ENCODE results near the gene HECW1. TPM values are rescaled to one million over a fixed set of nuclear protein-coding genes. Genes with fewer than 3 reads are reported as not detected.
"Not testable (repeated sequence)": the region's sequence is repeated elsewhere in the genome, so short reads cannot be mapped to it uniquely, and the experiment has no call there.

Gene HECW1
- total and polyA plus RNA-seq, 2 donors (not counting 1 experiment from before 2014, with no cell fraction given), result not detected

- intact Hi-C loops (cut with micrococcal nuclease), result no loop called here
- Histone ChIP-seq H3K4me3 (ENCODE audit: control extremely low read depth in 1 of 5, extremely low read depth in 1 of 5, insufficient read depth in 1 of 5, low read depth in 2 of 5, low read length in 4 of 5) (no peak overlapping the region), H3K4me1 (ENCODE audit: control insufficient read depth in 2 of 2, insufficient read depth in 2 of 2, low read length in 2 of 2) (no peaks in the 10 kb centered on the region), H4K20me1 (ENCODE audit: control insufficient read depth, insufficient read depth, low read length, poor library complexity, severe bottlenecking) (no peaks in the 10 kb centered on the region), H3K27ac (ENCODE audit: low read length in 2 of 2) (no peak overlapping the region), H3K9me3 (ENCODE audit: control extremely low read depth in 1 of 3, control insufficient read depth in 2 of 3, insufficient read depth in 1 of 3, low read length in 2 of 3) (no peaks in the 10 kb centered on the region), H3K27me3 (replicated peaks in 1 of 4; ENCODE audit: control extremely low read depth in 1 of 4, control insufficient read depth in 3 of 4, insufficient read depth in 4 of 4, low read length in 3 of 4) (peaks cover 0 to under 1% (median 0%) of the 10 kb centered on the region in 4 experiments), H3K9ac (ENCODE audit: low read length) (no peak overlapping the region), H3K79me2 (ENCODE audit: control insufficient read depth, insufficient read depth, low read length) (no peaks in the 10 kb centered on the region), H3K4me2 (replicated peaks; ENCODE audit: low read depth, low read length, poor library complexity, severe bottlenecking) (no peak overlapping the region), H2AFZ (ENCODE audit: insufficient read depth, low read depth, low read length, poor library complexity, severe bottlenecking) (no peak overlapping the region), H3K36me3 (replicated peaks in 1 of 2; ENCODE audit: control extremely low read depth in 1 of 2, control insufficient read depth in 1 of 2, extremely low read depth in 1 of 2, insufficient read depth in 2 of 2, low read length in 1 of 2) (no peaks in the 10 kb centered on the region)
- ChIA-PET CTCF (no interaction called here), POLR2A (no interaction called here)
- peaks cover 17% of the 10 kb centered on the region for H3K27me3 Mint-ChIP-seq
- no peak for ATAC-seq (ENCODE audit: low read depth)
- no peaks in the 10 kb centered on the region for H3K4me1 Mint-ChIP-seq
- 86% methylated on average over 1 of the region's 2 CpGs for WGBS (ENCODE audit: insufficient coverage)
- H3K4me3 Mint-ChIP-seq, result no peak overlapping the region
- H3K9me3 Mint-ChIP-seq (ENCODE audit: insufficient read depth), result no peaks in the 10 kb centered on the region
- H3K27ac Mint-ChIP-seq, result no peak overlapping the region
- DNase-seq, result no peak
- TF ChIP-seq CTCF (IDR thresholded peaks at IDR 0.05), result no peak
- TF ChIP-seq EZH2 (IDR thresholded peaks at IDR 0.05; ENCODE audit: borderline replicate concordance, insufficient read depth, low read depth, low read length, poor library complexity, severe bottlenecking), result no peak
Measured at GRCh38 chr7:43136064-43136463, 23.6 kb downstream of the HECW1 start.

GRCh38 chr7:43137121-43137744, 24.8 kb downstream of the HECW1 start:
- H3K4me1 ChIP-seq (ENCODE audit: control insufficient read depth in 2 of 2, insufficient read depth in 2 of 2, low read length in 2 of 2); H3K4me1 Mint-ChIP-seq; H3K4me3 Mint-ChIP-seq; DNase-seq; H4K20me1 ChIP-seq (ENCODE audit: control insufficient read depth, insufficient read depth, low read length, poor library complexity, severe bottlenecking); H3K27ac ChIP-seq (ENCODE audit: low read length in 2 of 2); H3K27me3 ChIP-seq (replicated peaks in 1 of 4; ENCODE audit: control extremely low read depth in 1 of 4, control insufficient read depth in 3 of 4, insufficient read depth in 4 of 4, low read length in 3 of 4); CTCF ChIA-PET; H3K4me2 ChIP-seq (replicated peaks; ENCODE audit: low read depth, low read length, poor library complexity, severe bottlenecking); H3K79me2 ChIP-seq (ENCODE audit: control insufficient read depth, insufficient read depth, low read length); H3K9me3 Mint-ChIP-seq (ENCODE audit: insufficient read depth); H3K4me3 ChIP-seq (ENCODE audit: control extremely low read depth in 1 of 5, extremely low read depth in 1 of 5, insufficient read depth in 1 of 5, low read depth in 2 of 5, low read length in 4 of 5); H3K9ac ChIP-seq (ENCODE audit: low read length); H3K36me3 ChIP-seq (replicated peaks in 1 of 2; ENCODE audit: control extremely low read depth in 1 of 2, control insufficient read depth in 1 of 2, extremely low read depth in 1 of 2, insufficient read depth in 2 of 2, low read length in 1 of 2); intact Hi-C loops (cut with micrococcal nuclease); H2AFZ ChIP-seq (ENCODE audit: insufficient read depth, low read depth, low read length, poor library complexity, severe bottlenecking); POLR2A ChIA-PET; H3K9me3 ChIP-seq (ENCODE audit: control extremely low read depth in 1 of 3, control insufficient read depth in 2 of 3, insufficient read depth in 1 of 3, low read length in 2 of 3); H3K27ac Mint-ChIP-seq; ATAC-seq (ENCODE audit: low read depth): not testable (repeated sequence)
- H3K27me3 Mint-ChIP-seq, result peaks cover 20% of the 10 kb centered on the region
- WGBS (ENCODE audit: insufficient coverage), result 100% methylated on average over 1 of the region's 6 CpGs

All from B cell (primary cell).